WERI-Rb-1 (cell line): Measurements from ENCODE around the gene NRIP3.

Experiments
- DNase-seq: peaks from one replicate; pipeline ENCODE4 v3.0.0-alpha.2; 2020
- H3K27ac ChIP-seq: fragments of 250-450 bp; sonication (Bioruptor Pico); 2 replicates; pipeline ENCODE4 v1.5.1; 2020; ENCODE audit warnings: mild to moderate bottlenecking, moderate library complexity
- H3K27me3 ChIP-seq: fragments of 250-450 bp; sonication (Bioruptor Pico); 2 replicates; pipeline ENCODE4 v1.5.1; 2021; ENCODE audit warnings: mild to moderate bottlenecking, low read depth, moderate library complexity; ENCODE audit not compliant: insufficient read depth, severe bottlenecking
- H3K36me3 ChIP-seq: fragments of 250-450 bp; sonication (Bioruptor Pico); 2 replicates; pipeline ENCODE4 v1.5.1; 2020; ENCODE audit warnings: mild to moderate bottlenecking, moderate library complexity
- H3K4me3 ChIP-seq: 2 replicates; pipeline ENCODE4 v1.5.1; 2011; ENCODE audit warnings: low read depth, mild to moderate bottlenecking, control low read depth, low read length
- H3K9me3 ChIP-seq: fragments of 250-450 bp; sonication (Bioruptor Pico); 2 replicates; pipeline ENCODE4 v1.5.1; 2021; ENCODE audit warnings: mild to moderate bottlenecking, moderate library complexity; ENCODE audit not compliant: severe bottlenecking
- TF ChIP-seq, protein P1 (sequence below): IDR thresholded peaks from 2 replicates; pipeline ENCODE4 v1.5.1; 2011; ENCODE audit warnings: low read depth, mild to moderate bottlenecking, control low read depth, inconsistent platforms, low read length

Gene NRIP3

DNA sequence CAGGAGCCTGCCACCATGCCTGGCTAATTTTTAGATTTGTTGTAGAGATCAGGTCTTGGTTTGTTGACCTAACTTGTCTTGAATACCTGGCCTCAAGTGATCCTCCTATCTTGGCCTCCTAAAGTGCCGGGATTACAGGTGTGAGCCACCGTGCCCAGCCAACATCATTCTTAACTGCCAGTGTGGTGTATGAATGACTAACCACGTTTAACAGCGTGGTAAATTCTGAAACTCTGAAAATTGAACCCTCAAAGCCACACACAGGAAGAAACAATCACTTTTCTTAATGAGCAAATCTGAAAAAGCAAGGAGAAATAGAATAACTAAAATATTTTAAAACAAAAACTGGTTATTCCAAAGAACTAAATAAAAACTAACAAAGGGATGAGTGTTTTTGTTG lies 46.9 kb downstream of the NRIP3 start:
- no peak for DNase-seq
- H3K27ac ChIP-seq: no peak overlapping the region
- H3K36me3 ChIP-seq: peaks cover 15% of the 10 kb centered on the region
- H3K27me3 ChIP-seq: no peaks in the 10 kb centered on the region
- no peaks in the 10 kb centered on the region for H3K9me3 ChIP-seq
- TF ChIP-seq, protein P1, sequence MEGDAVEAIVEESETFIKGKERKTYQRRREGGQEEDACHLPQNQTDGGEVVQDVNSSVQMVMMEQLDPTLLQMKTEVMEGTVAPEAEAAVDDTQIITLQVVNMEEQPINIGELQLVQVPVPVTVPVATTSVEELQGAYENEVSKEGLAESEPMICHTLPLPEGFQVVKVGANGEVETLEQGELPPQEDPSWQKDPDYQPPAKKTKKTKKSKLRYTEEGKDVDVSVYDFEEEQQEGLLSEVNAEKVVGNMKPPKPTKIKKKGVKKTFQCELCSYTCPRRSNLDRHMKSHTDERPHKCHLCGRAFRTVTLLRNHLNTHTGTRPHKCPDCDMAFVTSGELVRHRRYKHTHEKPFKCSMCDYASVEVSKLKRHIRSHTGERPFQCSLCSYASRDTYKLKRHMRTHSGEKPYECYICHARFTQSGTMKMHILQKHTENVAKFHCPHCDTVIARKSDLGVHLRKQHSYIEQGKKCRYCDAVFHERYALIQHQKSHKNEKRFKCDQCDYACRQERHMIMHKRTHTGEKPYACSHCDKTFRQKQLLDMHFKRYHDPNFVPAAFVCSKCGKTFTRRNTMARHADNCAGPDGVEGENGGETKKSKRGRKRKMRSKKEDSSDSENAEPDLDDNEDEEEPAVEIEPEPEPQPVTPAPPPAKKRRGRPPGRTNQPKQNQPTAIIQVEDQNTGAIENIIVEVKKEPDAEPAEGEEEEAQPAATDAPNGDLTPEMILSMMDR: no peak
- H3K4me3 ChIP-seq: no peak overlapping the region

DNA sequence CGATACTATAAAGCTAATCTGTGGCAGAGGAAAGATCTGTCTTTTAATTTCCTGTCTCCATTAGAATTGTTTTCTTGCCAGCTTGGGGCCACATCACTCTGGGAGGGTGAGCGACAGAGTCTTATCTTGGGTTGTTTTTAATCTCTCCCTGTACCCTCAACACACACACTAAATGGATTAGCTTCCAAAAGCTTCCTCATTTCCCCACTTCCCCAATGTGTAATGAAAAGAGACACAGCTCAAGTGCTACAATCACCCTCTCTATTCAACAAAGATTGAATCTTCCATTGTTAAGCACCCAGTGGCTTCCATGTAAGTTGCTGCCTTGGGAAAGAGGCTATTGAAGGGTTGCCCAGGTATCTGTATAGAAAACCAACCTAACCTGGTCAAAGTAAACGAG lies 54.9 kb downstream of the NRIP3 start:
- no peaks in the 10 kb centered on the region for H3K27me3 ChIP-seq
- no peak overlapping the region for H3K27ac ChIP-seq
- TF ChIP-seq, protein P1: no peak
- no peak overlapping the region for H3K4me3 ChIP-seq
- H3K36me3 ChIP-seq: peaks cover 25% of the 10 kb centered on the region
- no peaks in the 10 kb centered on the region for H3K9me3 ChIP-seq
- no peak for DNase-seq

DNA sequence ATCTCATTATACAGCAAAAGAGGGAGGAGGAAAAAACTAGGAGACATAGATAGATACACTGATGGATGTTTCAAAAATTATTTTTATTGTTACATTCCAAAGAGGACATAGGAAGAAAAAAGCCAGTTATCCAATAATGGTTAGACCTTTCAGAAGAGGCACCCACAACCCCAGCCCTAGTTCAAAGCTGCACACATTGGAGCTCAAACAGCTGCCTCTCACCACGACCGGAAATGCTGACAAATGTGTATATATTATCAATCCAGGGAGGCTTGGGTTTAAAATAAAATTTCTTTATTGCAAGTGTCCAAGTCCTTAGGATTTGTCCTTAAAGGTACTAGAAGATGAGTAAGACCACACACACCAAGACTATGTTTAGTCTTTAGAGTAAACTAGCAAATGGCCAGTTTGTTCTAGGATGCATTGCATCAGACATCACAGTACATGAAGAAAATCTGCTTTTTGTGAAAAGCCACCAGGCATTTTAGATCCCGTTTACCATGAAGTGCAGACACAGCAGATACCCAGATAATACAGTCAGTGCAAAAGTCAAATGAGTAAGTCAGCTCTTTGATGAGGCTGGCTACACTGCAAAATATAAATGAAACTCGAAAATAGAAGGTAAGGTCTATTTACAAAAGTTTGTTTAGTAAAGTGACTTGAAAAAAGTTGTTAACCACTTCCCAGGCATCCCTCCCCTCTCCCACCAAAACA lies 56.4 kb downstream of the NRIP3 start:
- Histone ChIP-seq H3K9me3 (no peaks in the 10 kb centered on the region), H3K36me3 (peaks cover 16% of the 10 kb centered on the region), H3K4me3 (no peak overlapping the region), H3K27ac (no peak overlapping the region), H3K27me3 (no peaks in the 10 kb centered on the region)
- DNase-seq: no peak
- TF ChIP-seq, protein P1: no peak

DNA sequence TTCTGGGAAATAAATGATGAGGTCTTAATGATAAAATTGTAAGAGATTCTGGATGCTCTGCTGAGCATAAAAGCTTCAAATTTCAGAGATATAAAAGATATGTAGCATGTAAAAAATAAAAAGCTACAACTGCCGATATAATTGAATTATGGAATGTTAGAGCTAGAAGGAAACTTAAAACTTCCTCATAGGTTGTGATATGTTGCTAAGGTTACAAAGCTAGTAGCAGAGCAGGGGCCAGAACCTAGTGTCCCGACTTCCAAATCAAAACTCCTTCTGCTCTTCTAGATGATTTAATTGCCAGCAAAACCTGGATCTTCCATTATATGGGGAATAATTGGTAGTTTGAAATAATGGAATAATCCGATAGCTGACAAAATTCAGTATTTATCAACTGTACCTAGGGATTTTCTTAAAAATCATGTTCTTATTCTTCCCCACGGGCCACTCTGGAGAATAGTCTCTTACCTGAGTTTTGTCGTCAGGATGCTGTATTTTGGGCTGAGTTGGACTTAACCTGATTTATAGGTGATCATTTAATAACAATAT lies 61.2 kb downstream of the NRIP3 start, which contains the start of gene ASCL3:
Gene ASCL3, minus strand, starts transcription at position 499 of the 549 bp plus-strand sequence. CDS start 4,855 bp downstream, outside the sequence.
- no peak for DNase-seq
- TF ChIP-seq, protein P1: no peak
- Histone ChIP-seq H3K9me3 (no peaks in the 10 kb centered on the region), H3K27me3 (no peaks in the 10 kb centered on the region), H3K4me3 (no peak within 1 kb of the TSS), H3K27ac (no peak within 1 kb of the TSS), H3K36me3 (peaks cover 5% of the 10 kb centered on the region)

DNA sequence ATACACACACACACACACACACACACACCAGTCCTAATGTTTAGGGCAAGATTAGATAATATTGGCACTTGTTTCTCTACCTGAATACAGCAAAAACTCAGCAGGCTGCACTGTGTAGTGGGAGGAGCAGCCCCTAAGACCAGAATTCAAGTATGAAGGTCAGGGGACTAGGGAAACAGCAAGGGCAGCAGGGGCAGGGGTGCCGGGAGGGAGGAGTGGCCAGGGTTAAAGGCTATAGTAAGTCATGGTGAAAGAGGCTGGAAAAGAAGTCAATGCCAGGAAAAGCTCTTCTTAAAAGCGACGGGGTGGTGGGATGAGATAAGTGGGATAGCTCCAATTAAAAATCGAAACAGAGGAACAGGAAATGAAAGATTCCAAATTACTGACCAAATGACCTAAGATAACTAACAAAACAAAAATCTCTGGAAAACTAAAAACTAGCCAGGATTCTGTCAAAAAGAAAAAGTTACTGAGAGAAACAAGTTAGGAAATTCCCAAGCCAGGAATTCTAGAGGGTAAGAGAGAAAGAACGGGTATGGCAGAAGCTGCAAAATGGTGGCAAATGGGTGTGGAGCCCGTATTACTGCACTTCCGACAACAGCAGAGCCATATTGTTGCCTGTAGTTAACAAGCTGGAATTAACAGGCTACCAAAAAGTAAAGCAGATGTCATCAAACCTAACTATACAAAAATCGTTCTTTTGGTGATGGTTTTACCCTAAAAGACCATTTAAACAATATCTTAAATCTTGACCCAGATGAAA lies 62.3 kb downstream of the NRIP3 start:
- no peaks in the 10 kb centered on the region for H3K36me3 ChIP-seq
- no peak for DNase-seq
- H3K4me3 ChIP-seq: no peak overlapping the region
- H3K27ac ChIP-seq: no peak overlapping the region
- TF ChIP-seq, protein P1: no peak
- no peaks in the 10 kb centered on the region for H3K9me3 ChIP-seq
- no peaks in the 10 kb centered on the region for H3K27me3 ChIP-seq
